HEK293T (cell line): ENCODE data around the gene SEMA4A.

Source experiments
- CTBP1 ChIP-seq: fragments of 450-650 bp; IDR thresholded peaks from 2 replicates; pipeline ENCODE4 v1.6.1; 2016; ENCODE audit warnings: borderline replicate concordance
- ELF4 ChIP-seq: fragments of 450-650 bp; IDR thresholded peaks from 2 replicates; pipeline ENCODE4 v1.6.1; 2017; ENCODE audit warnings: antibody characterized with exemption
- FOXK2 ChIP-seq: fragments of 450-650 bp; IDR thresholded peaks from 2 replicates; pipeline ENCODE4 v1.6.1; 2016; ENCODE audit warnings: mild to moderate bottlenecking
- FOXM1 ChIP-seq: fragments of 450-650 bp; IDR thresholded peaks from 2 replicates; pipeline ENCODE4 v1.6.1; 2017; ENCODE audit warnings: mild to moderate bottlenecking, borderline replicate concordance
- HDGF ChIP-seq: fragments of 450-650 bp; IDR thresholded peaks from 2 replicates; pipeline ENCODE4 v1.6.1; 2017; ENCODE audit warnings: antibody characterized with exemption, borderline replicate concordance
- L3MBTL2 ChIP-seq: fragments of 450-650 bp; conservative IDR thresholded peaks from 2 replicates; pipeline ENCODE4 v1.6.1; 2016; ENCODE audit warnings: mild to moderate bottlenecking
- SP1 ChIP-seq: fragments of 450-650 bp; IDR thresholded peaks from 2 replicates; pipeline ENCODE4 v1.6.1; 2017
- TF ChIP-seq, protein P1 (sequence below): fragments of 450-650 bp; IDR thresholded peaks from 2 replicates; pipeline ENCODE4 v1.6.1; 2016

DNA sequence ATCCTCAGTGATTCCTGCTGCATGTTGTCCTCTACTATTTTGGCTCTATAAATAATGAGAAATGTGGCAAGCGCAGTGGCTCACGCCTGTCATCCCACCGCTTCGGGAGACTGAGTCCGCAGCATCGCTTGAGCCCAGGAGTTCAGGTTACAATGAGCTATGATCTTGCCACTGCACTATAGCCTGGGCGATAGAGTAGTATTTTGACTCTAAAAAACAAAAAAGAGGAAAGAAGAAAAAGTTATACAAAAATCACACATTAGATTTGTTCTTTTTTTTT lies 39.8 kb downstream of the SEMA4A start:
- TF ChIP-seq ELF4 = no peak
- TF ChIP-seq L3MBTL2 = no peak
- TF ChIP-seq FOXM1 = no peak
- TF ChIP-seq, protein P1, sequence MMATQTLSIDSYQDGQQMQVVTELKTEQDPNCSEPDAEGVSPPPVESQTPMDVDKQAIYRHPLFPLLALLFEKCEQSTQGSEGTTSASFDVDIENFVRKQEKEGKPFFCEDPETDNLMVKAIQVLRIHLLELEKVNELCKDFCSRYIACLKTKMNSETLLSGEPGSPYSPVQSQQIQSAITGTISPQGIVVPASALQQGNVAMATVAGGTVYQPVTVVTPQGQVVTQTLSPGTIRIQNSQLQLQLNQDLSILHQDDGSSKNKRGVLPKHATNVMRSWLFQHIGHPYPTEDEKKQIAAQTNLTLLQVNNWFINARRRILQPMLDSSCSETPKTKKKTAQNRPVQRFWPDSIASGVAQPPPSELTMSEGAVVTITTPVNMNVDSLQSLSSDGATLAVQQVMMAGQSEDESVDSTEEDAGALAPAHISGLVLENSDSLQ = no peak
- no peak for TF ChIP-seq HDGF
- no peak for TF ChIP-seq CTBP1
- TF ChIP-seq SP1 = no peak
- TF ChIP-seq FOXK2 = no peak
